ENCODE results near the gene UNC119B.

- TF ChIP-seq CTCF (conservative IDR thresholded peaks at IDR 0.05) (no peak), ZFX (IDR thresholded peaks at IDR 0.05) (no peak)
These were observed 54.6 kb downstream of the UNC119B start for GRCh38 chr12:120764816-120765215.
